HG03565 (cell line): Measurements from ENCODE around the gene PRKCQ.
"Not testable (repeated sequence)": the region's sequence is repeated elsewhere in the genome, so short reads cannot be mapped to it uniquely, and the experiment has no call there.

Experiments
- ATAC-seq: cut with Tn5 transposase; IDR thresholded peaks from one replicate; pipeline ENCODE4 v1.9.1; 2021; ENCODE audit warnings: mild to moderate bottlenecking, moderate library complexity; ENCODE audit not compliant: unreplicated experiment

PRKCQ gene

DNA sequence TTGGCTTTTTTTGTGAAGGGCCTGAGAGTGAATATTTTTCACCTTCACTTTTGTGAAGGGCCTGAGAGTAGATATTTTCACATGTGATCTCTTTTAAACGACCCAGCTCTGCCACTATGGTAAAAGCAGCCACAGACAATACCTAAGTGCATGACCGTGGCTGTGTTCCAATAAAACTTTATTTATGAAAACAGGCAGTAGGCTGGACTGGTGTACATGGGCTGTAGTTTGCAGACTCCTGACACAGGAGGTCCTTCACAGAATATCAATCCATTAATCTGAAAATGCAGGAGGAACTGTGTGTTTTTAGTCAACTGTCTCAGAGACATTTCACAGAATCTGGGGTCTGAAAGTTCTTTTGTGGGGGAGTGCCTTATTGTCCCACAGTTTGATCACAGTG, 186.9 kb downstream of the PRKCQ start:
- ATAC-seq: no peak

DNA sequence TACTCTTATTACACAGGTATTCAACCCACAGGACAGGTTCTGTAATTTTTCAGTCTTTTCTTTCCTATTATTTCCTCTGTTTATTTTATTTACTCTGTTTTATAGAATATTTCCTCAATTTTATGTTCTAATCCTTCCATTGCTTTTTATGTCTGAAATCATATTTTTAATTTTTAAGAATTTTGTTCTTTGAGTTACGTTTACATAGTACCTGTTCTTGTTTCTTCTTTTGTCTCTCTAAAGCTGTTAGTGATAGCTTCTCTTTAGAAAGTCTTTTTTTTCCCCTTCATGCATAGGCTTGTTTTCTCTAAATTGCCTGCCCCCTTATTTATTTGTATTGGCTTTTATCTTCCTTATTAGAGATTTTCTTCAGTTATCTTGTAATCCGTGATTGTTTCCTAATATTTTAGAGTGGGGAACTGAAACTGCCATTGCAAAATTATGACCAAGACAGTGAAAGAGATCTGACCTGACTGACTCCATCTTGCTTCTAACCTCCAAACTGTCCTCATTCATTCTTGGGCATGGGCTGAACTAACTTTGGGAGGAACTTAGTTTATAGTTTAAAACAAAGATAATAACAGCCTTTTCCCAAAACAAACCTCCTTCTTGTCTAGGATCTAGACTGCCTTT, 189.7 kb downstream of the PRKCQ start:
- no peak for ATAC-seq

DNA sequence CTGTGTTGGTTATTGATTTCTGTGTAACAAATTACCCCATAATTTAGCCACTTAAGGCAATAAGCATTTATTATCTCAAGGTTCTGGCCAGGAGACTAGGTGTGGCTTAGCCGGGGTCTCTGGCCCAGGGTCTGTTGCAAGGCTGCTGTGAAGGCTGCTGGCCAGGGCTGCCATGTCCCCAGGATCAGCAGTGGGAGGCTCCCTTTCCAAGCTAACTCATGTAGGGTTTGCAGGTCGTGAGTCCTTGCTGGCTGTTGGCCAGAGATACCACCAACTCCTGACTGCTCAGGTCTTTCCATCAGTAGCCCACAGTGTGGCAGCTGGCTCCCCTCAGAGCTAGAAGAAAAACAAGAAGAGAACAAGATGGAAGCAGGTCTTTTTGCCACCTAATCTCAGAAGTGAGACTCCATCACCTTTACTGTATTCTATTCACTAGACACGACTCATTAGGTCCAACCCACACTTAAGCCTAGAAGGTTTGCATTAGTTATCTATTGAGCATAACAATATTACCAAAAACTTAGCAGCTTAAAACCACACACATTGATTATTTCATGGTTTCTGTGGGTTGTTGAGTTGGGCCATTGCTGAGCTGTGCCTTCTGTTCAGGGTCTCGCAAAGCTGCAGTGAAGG, 191.7 kb downstream of the PRKCQ start:
- no peak for ATAC-seq

DNA sequence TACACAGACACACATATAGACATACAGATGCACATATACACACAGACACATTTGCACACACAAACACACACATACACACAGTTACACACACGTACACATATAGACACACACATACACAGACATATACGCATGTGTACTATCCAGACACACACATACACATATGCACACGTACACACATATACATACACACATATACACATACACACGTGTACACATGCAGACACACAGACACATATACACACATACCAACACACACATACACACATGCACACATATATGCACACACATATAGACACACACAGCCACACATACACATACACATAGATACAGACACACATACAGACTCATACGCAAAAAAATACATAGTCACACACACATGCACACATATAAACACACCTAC, 193.1 kb downstream of the PRKCQ start:
- ATAC-seq: no peak

DNA sequence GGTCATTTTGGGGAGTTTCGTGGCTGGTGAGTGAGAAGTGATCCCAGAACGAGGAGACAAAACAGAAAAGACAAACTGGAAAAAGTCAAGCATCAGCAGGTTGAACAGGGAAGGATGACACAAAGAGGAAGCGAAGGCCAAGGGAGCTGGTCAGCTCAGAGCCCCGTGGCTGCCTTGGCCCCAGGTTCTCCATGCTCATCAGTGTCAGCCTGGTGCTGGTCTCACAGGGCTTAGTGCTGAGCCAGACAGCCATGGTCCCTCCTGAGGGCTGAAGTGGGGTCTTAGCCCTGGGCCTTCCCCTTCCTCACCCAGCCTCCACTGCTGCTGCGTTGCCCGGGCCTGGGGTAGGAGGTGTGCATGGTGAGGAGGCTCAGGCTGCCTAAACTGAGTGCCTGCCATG, 193.7 kb downstream of the PRKCQ start:
- ATAC-seq: no peak

DNA sequence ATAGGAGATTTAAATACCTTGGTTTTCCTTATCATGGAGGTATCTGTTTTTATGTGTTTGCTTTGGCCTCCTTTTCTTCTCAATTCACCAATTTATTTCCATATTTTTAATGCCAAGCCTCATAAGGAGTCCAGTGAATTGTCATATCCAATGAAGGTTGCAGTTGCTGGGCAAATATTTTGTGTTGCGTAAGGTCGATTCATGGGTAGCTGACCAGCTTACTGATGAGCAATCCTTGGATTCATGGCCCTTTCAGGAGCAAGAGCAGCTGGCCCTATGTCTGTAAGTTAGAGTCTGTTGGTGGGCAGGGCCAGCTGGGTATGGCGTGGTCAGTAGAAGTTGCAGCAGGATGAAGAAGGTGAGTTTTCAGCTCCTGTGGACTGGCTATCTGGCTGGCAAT, 194.4 kb downstream of the PRKCQ start:
- ATAC-seq: no peak

DNA sequence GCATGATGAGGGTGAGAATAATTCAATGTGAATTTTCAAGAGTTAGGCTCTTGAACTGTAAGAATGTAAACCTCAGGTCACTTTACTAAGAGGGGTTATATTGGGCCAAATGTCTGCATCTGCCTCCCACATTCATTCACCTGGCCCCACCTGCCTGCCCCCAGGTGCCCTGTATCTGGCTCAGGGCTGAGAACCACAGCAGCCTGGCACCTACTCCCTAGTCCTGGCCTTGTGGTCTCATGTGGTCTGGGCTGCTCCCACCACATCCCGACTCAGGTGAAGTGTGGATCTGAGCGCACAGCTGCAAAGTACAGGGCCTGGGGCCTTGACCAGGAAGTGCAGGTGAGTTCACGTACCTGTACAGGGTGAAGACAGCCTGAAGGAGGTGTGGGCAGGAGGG, 195.2 kb downstream of the PRKCQ start:
- ATAC-seq: no peak

DNA sequence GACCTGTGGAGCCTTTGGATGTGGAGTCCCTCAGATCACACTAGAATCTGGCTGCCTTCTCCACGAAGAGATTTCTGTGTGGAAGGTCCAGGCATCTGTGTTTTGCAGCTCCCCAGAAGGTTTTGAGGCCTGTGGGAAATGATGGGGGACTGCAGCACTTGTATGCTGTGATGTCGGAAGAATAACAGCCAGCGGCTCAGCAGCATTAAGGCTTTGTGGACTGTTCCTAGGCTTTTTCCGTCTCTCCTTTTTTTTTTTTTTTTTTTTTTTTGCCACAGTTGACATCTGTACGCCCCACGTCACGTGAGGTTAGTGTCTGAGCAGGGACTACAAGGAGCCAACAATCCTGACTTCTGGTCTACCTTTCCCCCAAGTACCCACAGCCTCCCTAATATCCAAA, 196.0 kb downstream of the PRKCQ start:
- ATAC-seq: no peak

DNA sequence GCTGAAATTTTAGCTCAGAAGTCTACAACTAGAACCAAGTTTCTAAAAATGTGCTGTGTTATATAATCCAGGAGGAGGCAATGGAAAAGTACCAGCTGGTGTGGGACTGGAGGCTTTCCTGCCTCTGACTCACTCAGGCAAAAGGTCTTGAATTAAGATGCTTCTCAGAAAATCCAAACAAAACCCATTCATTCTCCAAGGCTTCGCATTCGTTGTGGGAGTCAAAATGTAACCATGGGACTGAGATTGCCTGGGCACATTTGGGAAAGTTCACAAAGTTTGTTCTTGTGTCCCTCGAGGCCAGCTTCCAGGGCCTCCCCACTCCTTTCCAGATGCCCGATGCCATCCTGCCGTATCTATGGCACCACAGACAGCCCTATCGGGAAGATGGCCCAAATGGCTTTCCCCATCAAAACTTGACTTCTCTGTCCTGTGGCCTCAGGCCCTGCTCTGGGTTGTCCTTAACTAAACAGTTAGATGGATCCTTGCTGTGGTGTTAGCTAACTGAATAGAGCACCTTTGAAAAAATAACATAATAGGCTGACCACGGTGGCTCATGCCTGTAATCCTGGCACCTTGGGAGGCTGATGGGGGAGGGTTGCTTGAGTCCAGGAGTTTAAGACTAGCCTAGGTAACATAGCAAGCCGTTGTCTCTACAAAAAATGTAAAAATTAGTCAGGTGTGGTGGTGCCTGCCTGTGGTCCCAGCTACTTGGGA, 196.8 kb downstream of the PRKCQ start:
- no peak for ATAC-seq

DNA sequence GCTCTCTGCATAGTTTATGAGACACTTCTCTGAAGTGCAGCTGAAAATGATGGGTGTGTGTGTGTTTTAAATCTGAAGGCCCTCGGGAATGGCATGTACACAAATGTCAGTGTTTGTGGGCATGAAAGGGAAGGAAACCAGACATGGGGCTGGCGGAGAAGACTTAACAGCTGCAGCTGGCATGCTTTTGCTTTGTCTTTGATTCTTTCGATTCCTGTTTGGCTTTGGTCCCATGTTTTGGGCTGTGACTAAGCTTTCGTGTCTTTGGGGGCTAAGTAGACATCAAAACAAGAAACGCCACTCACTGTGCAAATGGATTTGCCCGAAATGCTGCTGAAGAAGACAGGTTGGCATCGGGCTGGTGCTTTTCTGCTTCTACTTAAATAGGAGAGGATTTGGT, 198.0 kb downstream of the PRKCQ start:
- no peak for ATAC-seq

DNA sequence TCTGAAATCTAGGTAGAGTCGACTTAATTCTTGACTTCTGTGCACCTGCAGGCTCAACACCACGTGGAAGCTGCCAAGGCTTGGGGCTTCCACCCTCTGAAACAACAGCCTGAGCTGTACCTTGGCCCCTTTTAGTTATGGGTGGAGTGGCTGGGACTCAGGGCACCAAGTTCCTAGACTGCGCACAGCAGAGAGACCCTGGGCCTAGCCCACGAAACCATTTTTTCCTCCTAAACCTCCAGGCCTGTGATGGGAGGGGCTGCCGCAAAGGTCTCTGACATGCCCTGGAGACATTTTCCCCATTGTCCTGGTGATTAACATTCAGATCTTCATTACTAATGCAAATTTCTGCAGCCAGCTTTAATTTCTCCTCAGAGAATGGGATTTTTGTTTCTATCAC, 199.6 kb downstream of the PRKCQ start:
- not testable (repeated sequence) for ATAC-seq

DNA sequence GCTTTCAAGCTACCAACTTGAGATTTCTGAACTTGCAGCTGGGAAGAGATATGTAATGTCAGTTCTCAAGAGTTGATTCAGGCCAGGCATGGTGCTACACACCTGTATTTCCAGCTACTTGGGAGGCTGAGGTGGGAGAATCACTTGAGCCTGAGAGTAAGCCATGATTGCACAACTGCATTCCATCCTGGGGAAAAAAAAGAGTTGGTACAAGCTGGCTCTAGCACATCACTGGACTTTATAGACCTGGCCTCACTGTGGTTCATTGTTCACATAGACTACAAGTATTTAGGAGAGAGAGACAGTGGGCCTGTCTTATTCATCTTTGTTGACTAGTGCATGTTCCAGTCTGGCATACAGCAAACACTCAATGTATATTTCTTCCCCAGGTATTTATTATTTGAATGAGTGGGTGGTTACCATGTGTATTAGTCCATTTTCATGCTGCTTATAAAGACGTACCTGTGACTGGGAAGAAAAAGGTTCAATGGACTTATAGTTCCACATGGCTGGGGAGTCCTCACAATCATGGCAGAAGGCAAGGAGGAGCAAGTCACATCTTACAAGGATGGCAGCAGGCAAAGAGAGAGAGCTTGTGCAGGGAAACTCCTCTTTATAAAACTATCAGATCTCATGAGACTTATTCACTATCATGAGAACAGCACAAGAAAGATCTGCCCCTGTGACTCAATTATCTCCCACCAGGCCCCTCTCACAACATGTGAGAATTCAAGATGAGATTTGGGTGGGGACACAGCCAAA, 200.9 kb downstream of the PRKCQ start:
- ATAC-seq: no peak
